GM12801 (cell line): ENCODE data around the gene PPM1F.

Experiments
- TF ChIP-seq, protein P1 (sequence below): IDR thresholded peaks from one replicate; pipeline ENCODE4 v1.5.1; 2011; ENCODE audit warnings: control low read depth; ENCODE audit not compliant: insufficient read length; ENCODE audit errors: extremely low read depth

Gene PPM1F

GRCh38 chr22:21951931-21952465 lies 650 bp downstream of the PPM1F start:
- TF ChIP-seq, protein P1, sequence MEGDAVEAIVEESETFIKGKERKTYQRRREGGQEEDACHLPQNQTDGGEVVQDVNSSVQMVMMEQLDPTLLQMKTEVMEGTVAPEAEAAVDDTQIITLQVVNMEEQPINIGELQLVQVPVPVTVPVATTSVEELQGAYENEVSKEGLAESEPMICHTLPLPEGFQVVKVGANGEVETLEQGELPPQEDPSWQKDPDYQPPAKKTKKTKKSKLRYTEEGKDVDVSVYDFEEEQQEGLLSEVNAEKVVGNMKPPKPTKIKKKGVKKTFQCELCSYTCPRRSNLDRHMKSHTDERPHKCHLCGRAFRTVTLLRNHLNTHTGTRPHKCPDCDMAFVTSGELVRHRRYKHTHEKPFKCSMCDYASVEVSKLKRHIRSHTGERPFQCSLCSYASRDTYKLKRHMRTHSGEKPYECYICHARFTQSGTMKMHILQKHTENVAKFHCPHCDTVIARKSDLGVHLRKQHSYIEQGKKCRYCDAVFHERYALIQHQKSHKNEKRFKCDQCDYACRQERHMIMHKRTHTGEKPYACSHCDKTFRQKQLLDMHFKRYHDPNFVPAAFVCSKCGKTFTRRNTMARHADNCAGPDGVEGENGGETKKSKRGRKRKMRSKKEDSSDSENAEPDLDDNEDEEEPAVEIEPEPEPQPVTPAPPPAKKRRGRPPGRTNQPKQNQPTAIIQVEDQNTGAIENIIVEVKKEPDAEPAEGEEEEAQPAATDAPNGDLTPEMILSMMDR, result no peak

GRCh38 chr22:21951062-21951461 lies 1.6 kb downstream of the PPM1F start:
- TF ChIP-seq, protein P1, result no peak

DNA sequence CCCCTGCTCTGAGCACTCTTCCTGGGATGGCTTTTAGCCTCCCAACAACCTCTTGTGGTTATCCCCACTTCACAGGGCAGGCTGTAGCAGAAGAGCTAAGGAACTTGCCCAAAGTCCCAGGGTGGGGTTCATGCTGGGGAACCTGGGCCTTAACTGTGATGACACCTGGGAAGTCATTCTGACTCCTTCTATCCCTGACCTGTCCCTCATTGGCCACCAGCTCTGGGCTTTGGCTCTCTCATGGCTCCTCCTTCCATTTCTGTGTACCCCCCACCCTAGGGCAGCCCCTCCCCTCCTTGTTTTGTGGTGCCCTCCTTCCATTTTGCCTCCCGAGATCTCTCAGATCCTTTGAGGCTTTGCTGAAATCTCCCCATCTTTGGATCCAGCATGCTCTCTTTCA lies 2.7 kb downstream of the PPM1F start:
- TF ChIP-seq, protein P1, result no peak

GRCh38 chr22:21949569-21949918 lies 3.1 kb downstream of the PPM1F start:
- TF ChIP-seq, protein P1, result no peak

- TF ChIP-seq, protein P1, result no peak
Measured at GRCh38 chr22:21948824-21949568, 3.7 kb downstream of the PPM1F start.

DNA sequence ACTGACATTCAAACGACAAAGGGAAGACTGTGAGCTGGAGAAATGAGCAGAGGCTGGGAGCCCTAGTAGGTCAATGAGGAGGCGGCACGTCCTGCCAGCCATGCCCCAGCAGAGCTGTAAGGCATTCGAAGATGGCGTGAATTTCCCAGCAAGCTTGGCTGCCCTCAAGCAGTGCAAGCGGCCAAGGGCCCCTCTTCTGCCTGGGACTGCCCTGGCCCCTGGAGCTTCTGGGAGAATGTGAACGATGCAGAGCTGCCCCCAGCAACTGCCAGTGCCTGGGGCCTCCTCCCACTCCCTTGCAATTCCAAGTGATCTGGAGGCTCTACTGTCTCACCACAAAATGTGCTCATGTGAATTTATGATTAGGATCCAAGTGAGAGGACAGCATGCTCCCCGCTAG lies 4.3 kb downstream of the PPM1F start:
- TF ChIP-seq, protein P1, result no peak

- TF ChIP-seq, protein P1, result no peak
Measured at GRCh38 chr22:21947040-21948014, 5.3 kb downstream of the PPM1F start.
